ENCODE results near the gene RREB1. TPM values are rescaled to one million over a fixed set of nuclear protein-coding genes. Genes with fewer than 3 reads are reported as not detected.

Gene RREB1
- total RNA-seq, 1 donor from 2014 or later: 57.2 TPM

- Histone ChIP-seq H3K27me3 (no peaks in the 10 kb centered on the region), H3K4me1 (peaks cover 82% of the 10 kb centered on the region), H3K36me3 (no peaks in the 10 kb centered on the region), H3K4me3 (no peak overlapping the region), H3K27ac (peak overlapping the region; percentile 33), H3K9me3 (no peaks in the 10 kb centered on the region)
- TF ChIP-seq POLR2A (IDR thresholded peaks at IDR 0.05): no peak
- TF ChIP-seq POLR2AphosphoS5 (IDR thresholded peaks at IDR 0.05; ENCODE audit: insufficient read depth in 1 of 2, low read depth in 1 of 2): no peak
- DNase-seq (ENCODE audit: extremely low spot score in 2 of 2): no peak
- intact Hi-C loops (cut with DNase I): no loop called here
Observed at GRCh38 chr6:7169296-7169721, 61.5 kb downstream of the RREB1 start.

- H3K9me3 ChIP-seq: no peaks in the 10 kb centered on the region
- H3K27ac ChIP-seq: no peak overlapping the region
- no peaks in the 10 kb centered on the region for H3K27me3 ChIP-seq
- intact Hi-C loops (cut with DNase I): no loop called here
- no peak overlapping the region for H3K4me3 ChIP-seq
- DNase-seq (ENCODE audit: extremely low spot score in 2 of 2): no peak
- no peaks in the 10 kb centered on the region for H3K36me3 ChIP-seq
- TF ChIP-seq CTCF (IDR thresholded peaks at IDR 0.05) (no peak), POLR2A (IDR thresholded peaks at IDR 0.05) (no peak), POLR2AphosphoS5 (IDR thresholded peaks at IDR 0.05; ENCODE audit: insufficient read depth in 1 of 2, low read depth in 1 of 2) (no peak)
- H3K4me1 ChIP-seq: peaks cover 75% of the 10 kb centered on the region
Observed at GRCh38 chr6:7170117-7170732, 62.5 kb downstream of the RREB1 start.

- Histone ChIP-seq H3K27me3 (no peaks in the 10 kb centered on the region), H3K4me3 (no peak overlapping the region), H3K4me1 (peaks cover 75% of the 10 kb centered on the region), H3K36me3 (no peaks in the 10 kb centered on the region), H3K27ac (no peak overlapping the region), H3K9me3 (no peaks in the 10 kb centered on the region)
- no peak for DNase-seq (ENCODE audit: extremely low spot score in 2 of 2)
- intact Hi-C loops (cut with DNase I): no loop called here
- TF ChIP-seq POLR2A (IDR thresholded peaks at IDR 0.05): no peak
- no peak for TF ChIP-seq CTCF (IDR thresholded peaks at IDR 0.05)
- TF ChIP-seq POLR2AphosphoS5 (IDR thresholded peaks at IDR 0.05; ENCODE audit: insufficient read depth in 1 of 2, low read depth in 1 of 2): no peak
Observed at GRCh38 chr6:7171119-7171518, 63.4 kb downstream of the RREB1 start.

- Histone ChIP-seq H3K27ac (no peak overlapping the region), H3K36me3 (no peaks in the 10 kb centered on the region), H3K27me3 (no peaks in the 10 kb centered on the region), H3K9me3 (no peaks in the 10 kb centered on the region), H3K4me3 (no peak overlapping the region), H3K4me1 (peaks cover 75% of the 10 kb centered on the region)
- TF ChIP-seq CTCF (IDR thresholded peaks at IDR 0.05) (no peak), POLR2AphosphoS5 (IDR thresholded peaks at IDR 0.05; ENCODE audit: insufficient read depth in 1 of 2, low read depth in 1 of 2) (no peak)
- intact Hi-C loops (cut with DNase I): no loop called here
- DNase-seq (ENCODE audit: extremely low spot score in 2 of 2): no peak
Observed at GRCh38 chr6:7171733-7172132, 64.0 kb downstream of the RREB1 start.

GRCh38 chr6:7172649-7173048, 64.9 kb downstream of the RREB1 start:
- H3K4me1 ChIP-seq: peaks cover 70% of the 10 kb centered on the region

More at GRCh38 chr6:7172649-7173048, 64.9 kb downstream of the RREB1 start:
- peak overlapping the region; percentile 15 for H3K27ac ChIP-seq
- DNase-seq (ENCODE audit: extremely low spot score in 2 of 2): no peak
- no peaks in the 10 kb centered on the region for H3K9me3 ChIP-seq
- TF ChIP-seq POLR2A (IDR thresholded peaks at IDR 0.05): no peak
- TF ChIP-seq CTCF (IDR thresholded peaks at IDR 0.05): no peak
- no peak for TF ChIP-seq POLR2AphosphoS5 (IDR thresholded peaks at IDR 0.05; ENCODE audit: insufficient read depth in 1 of 2, low read depth in 1 of 2)
- peaks cover 0 to 1% of the 10 kb centered on the region in 2 donors for H3K36me3 ChIP-seq
- H3K4me3 ChIP-seq: no peak overlapping the region
- intact Hi-C loops (cut with DNase I): no loop called here
- no peaks in the 10 kb centered on the region for H3K27me3 ChIP-seq

Measured in vagina (tissue), 2 donors.